Astrocyte of the spinal cord (primary cell): ENCODE measurements around the gene DHDH.
"Not testable (repeated sequence)": the region's sequence is repeated elsewhere in the genome, so short reads cannot be mapped to it uniquely, and the experiment has no call there.

Experiments
- DNase-seq: peaks from one replicate; pipeline ENCODE4 v3.0.0; 2011; ENCODE audit warnings: low read depth, low spot score
- H3K4me3 ChIP-seq: 2 replicates; pipeline ENCODE4 v1.5.1; 2011; ENCODE audit warnings: low read depth, mild to moderate bottlenecking, low read length, moderate library complexity
- CTCF ChIP-seq: IDR thresholded peaks from 2 replicates; pipeline ENCODE4 v1.5.1; 2012; ENCODE audit warnings: low read depth, mild to moderate bottlenecking, low read length, inconsistent platforms
- in situ Hi-C: cut with HindIII; loops from 2 replicates; pipeline ENCODE4 v1.10.0; 2017; ENCODE audit warnings: low sequenced_read_pairs

DHDH gene

GRCh38 chr19:48933382-48933932 is at the start of gene DHDH:
Gene DHDH, plus strand, starts transcription at chr19:48933699. Its CDS starts 23 bp downstream, at chr19:48933722.
- in situ Hi-C loops, result no loop called here
- TF ChIP-seq CTCF, result no peak
- H3K4me3 ChIP-seq, result peak within 1 kb of the TSS; percentile 44
- DNase-seq, result peak; percentile 36

- in situ Hi-C loops, result no loop called here
- H3K4me3 ChIP-seq, result no peak overlapping the region
- no peak for TF ChIP-seq CTCF
- DNase-seq, result no peak
Observed at GRCh38 chr19:48883726-48884125, 49.8 kb upstream of the DHDH start.

- TF ChIP-seq CTCF, result no peak
- in situ Hi-C loops, result no loop called here
- no peak for DNase-seq
- H3K4me3 ChIP-seq, result no peak overlapping the region
Observed at GRCh38 chr19:48887861-48888612, 45.5 kb upstream of the DHDH start.

- in situ Hi-C loops, DNase-seq, H3K4me3 ChIP-seq: not testable (repeated sequence)
Observed at GRCh38 chr19:48889496-48889895, 44.0 kb upstream of the DHDH start.

- no peak overlapping the region for H3K4me3 ChIP-seq
- in situ Hi-C loops, result no loop called here
- no peak for DNase-seq
- no peak for TF ChIP-seq CTCF
Observed at GRCh38 chr19:48890551-48890950, 42.9 kb upstream of the DHDH start.

- TF ChIP-seq CTCF, result no peak
- H3K4me3 ChIP-seq, result no peak overlapping the region
- DNase-seq, result no peak
- in situ Hi-C loops, result no loop called here
Observed at GRCh38 chr19:48895226-48895625, 38.3 kb upstream of the DHDH start.

- DNase-seq, result peak; percentile 24
- in situ Hi-C loops, result no loop called here
- TF ChIP-seq CTCF, result no peak
- H3K4me3 ChIP-seq, result peak overlapping the region; percentile 27
Observed at GRCh38 chr19:48896191-48896720, 37.2 kb upstream of the DHDH start.
